Panc1 (cell line): ENCODE measurements around the gene ATXN1. TPM values are rescaled to one million over a fixed set of nuclear protein-coding genes. Genes with fewer than 3 reads are reported as not detected.

Experiments used
- ATAC-seq: fragments of 200-7000 bp; cut with Tn5 transposase; 2 replicates; pipeline ENCODE4 v1.9.1; 2020; ENCODE audit warnings: mild to moderate bottlenecking, moderate library complexity
- BruUV-seq: library from RNA; stranded (reverse); fragments of 400-500 nt; replicated peaks from 2 replicates; lab custom pipeline; 2021; lab: Mats Ljungman, UMichigan
- CTCF ChIA-PET: fragments of 300-600 bp; sonication (Branson Sonifier 250); formaldehyde crosslinking; loops from one replicate; lab custom pipeline; 2022; ENCODE audit warnings: antibody characterized with exemption; lab: Charles Lee
- POLR2A ChIA-PET: fragments of 300-600 bp; sonication (Branson Sonifier 250); formaldehyde crosslinking; loops from one replicate; lab custom pipeline; 2022; ENCODE audit warnings: antibody characterized with exemption; lab: Charles Lee
- DNase-seq: peaks from one replicate; pipeline ENCODE4 v3.0.0-alpha.2; 2010; ENCODE audit warnings: low read depth, low spot score
- H3K27ac ChIP-seq: 2 replicates; pipeline ENCODE4 v1.5.1; 2011; ENCODE audit warnings: mild to moderate bottlenecking, low read length, inconsistent platforms
- H3K27me3 ChIP-seq: fragments of 200-500 bp; sonication (Bioruptor generic); 2 replicates; pipeline ENCODE4 v1.6.0; 2014; ENCODE audit warnings: low read length, inconsistent platforms; ENCODE audit not compliant: control insufficient read depth, insufficient read depth
- H3K36me3 ChIP-seq: fragments of 200-500 bp; sonication (Bioruptor generic); 2 replicates; pipeline ENCODE4 v1.5.1; 2014; ENCODE audit warnings: inconsistent platforms, mild to moderate bottlenecking, low read length, moderate library complexity; ENCODE audit not compliant: control insufficient read depth, insufficient read depth
- H3K4me1 ChIP-seq: 2 replicates; pipeline ENCODE4 v1.5.1; 2011; ENCODE audit warnings: inconsistent platforms, mild to moderate bottlenecking, low read length, moderate library complexity; ENCODE audit not compliant: control insufficient read depth, insufficient read depth
- H3K4me3 ChIP-seq, 2 experiments: 2 replicates each; pipeline ENCODE4 v1.5.1; 2011 to 2012; ENCODE audit warnings: low read depth in 2 of 2, low read length in 2 of 2, mild to moderate bottlenecking in 2 of 2, inconsistent platforms in 1 of 2, moderate library complexity in 1 of 2
- H3K9me3 ChIP-seq: fragments of 200-500 bp; sonication (Bioruptor generic); 2 replicates; pipeline ENCODE4 v1.5.1; 2014; ENCODE audit warnings: low read depth, mild to moderate bottlenecking, inconsistent platforms, low read length, moderate library complexity; ENCODE audit not compliant: control insufficient read depth, insufficient read depth
- CTCF ChIP-seq: fragments of 450-650 bp; IDR thresholded peaks from 2 replicates; pipeline ENCODE4 v1.5.1; 2017; ENCODE audit warnings: mild to moderate bottlenecking
- POLR2AphosphoS5 ChIP-seq: IDR thresholded peaks from 2 replicates; pipeline ENCODE4 v1.6.1; 2012; ENCODE audit warnings: mild to moderate bottlenecking, low read depth, low read length, moderate library complexity
- REST ChIP-seq, 2 experiments: IDR thresholded peaks; 2 replicates each; pipeline ENCODE4 v1.6.1; 2011 to 2012; ENCODE audit warnings: low read depth in 2 of 2, control low read depth in 1 of 2, low read length in 1 of 2, mild to moderate bottlenecking in 1 of 2, moderate library complexity in 1 of 2; ENCODE audit not compliant: insufficient read depth in 1 of 2
- SIN3A ChIP-seq: IDR thresholded peaks from 2 replicates; pipeline ENCODE4 v1.6.1; 2012; ENCODE audit warnings: low read depth, mild to moderate bottlenecking, low read length, moderate library complexity, borderline replicate concordance; ENCODE audit not compliant: insufficient read depth
- TCF7L2 ChIP-seq: IDR thresholded peaks from 2 replicates; pipeline ENCODE4 v1.6.1; 2011; ENCODE audit warnings: mild to moderate bottlenecking, low read depth, low read length, inconsistent platforms
- in situ Hi-C: cut with HindIII; loops from 2 replicates; pipeline ENCODE4 v1.10.0; 2016; ENCODE audit warnings: low sequenced_read_pairs, low pct_unique_long_range_greater_than_20kb
- intact Hi-C: fragments of 100-400 bp; cut with micrococcal nuclease; formaldehyde crosslinking; loops from one replicate; pipeline ENCODE4 v1.10.0; 2022; ENCODE audit not compliant: unreplicated experiment
- total RNA-seq: library from RNA; stranded (reverse); gene quantifications from one replicate; pipeline ENCODE4 v1.2.1, GENCODE V29; 2021; ENCODE audit not compliant: unreplicated experiment

The ATXN1 gene
- total RNA-seq, 1 experiment from 2014 or later, result 67.1 TPM

- ATAC-seq (no peak), DNase-seq (no peak)
- H3K36me3 ChIP-seq, result no peaks in the 10 kb centered on the region
- H3K4me1 ChIP-seq, result no peaks in the 10 kb centered on the region
- TF ChIP-seq TCF7L2, result no peak
- TF ChIP-seq SIN3A, result no peak
- no peak for TF ChIP-seq REST (IDR thresholded peaks at IDR 0.05; ENCODE audit: insufficient read depth in 1 of 2, low read depth in 2 of 2, low read length in 1 of 2)
- TF ChIP-seq CTCF, result no peak
- TF ChIP-seq POLR2AphosphoS5, result no peak
- in situ Hi-C loops (no loop called here), intact Hi-C loops (no loop called here)
- H3K27me3 ChIP-seq, result no peaks in the 10 kb centered on the region
- H3K4me3 ChIP-seq, result no peak overlapping the region
- H3K27ac ChIP-seq, result no peak overlapping the region
- ChIA-PET CTCF (interaction anchor here (0.5 kb wide), 1 partner anchor 71 kb away, joined by 5 read pairs; no protein-coding TSS in a partner anchor), POLR2A (no interaction called here)
- no TSS peak for BruUV-seq
- no peaks in the 10 kb centered on the region for H3K9me3 ChIP-seq
These were observed 161.2 kb downstream of the ATXN1 start for GRCh38 chr6:16600026-16600425.

GRCh38 chr6:16596616-16597331, 164.5 kb downstream of the ATXN1 start:
- no TSS peak for BruUV-seq
- TF ChIP-seq POLR2AphosphoS5, result no peak
- no peak for TF ChIP-seq SIN3A
- TF ChIP-seq TCF7L2, result no peak
- no peak for TF ChIP-seq CTCF
- no peak for TF ChIP-seq REST (IDR thresholded peaks at IDR 0.05; ENCODE audit: insufficient read depth in 1 of 2, low read depth in 2 of 2, low read length in 1 of 2)
- H3K27me3 ChIP-seq, result no peaks in the 10 kb centered on the region
- H3K27ac ChIP-seq, result no peak overlapping the region
- POLR2A ChIA-PET, result no interaction called here
- no peak for ATAC-seq
- intact Hi-C loops (no loop called here), in situ Hi-C loops (no loop called here)
- H3K4me3 ChIP-seq, result no peak overlapping the region
- H3K9me3 ChIP-seq, result no peaks in the 10 kb centered on the region
- no peaks in the 10 kb centered on the region for H3K36me3 ChIP-seq
- no peaks in the 10 kb centered on the region for H3K4me1 ChIP-seq
- CTCF ChIA-PET, result no interaction called here
- no peak for DNase-seq
